ENCODE measurements around the gene EIF4G2.
A peak's percentile ranks its signal among the peaks of the same experiment; 100 is the strongest.

The EIF4G2 gene

DNA sequence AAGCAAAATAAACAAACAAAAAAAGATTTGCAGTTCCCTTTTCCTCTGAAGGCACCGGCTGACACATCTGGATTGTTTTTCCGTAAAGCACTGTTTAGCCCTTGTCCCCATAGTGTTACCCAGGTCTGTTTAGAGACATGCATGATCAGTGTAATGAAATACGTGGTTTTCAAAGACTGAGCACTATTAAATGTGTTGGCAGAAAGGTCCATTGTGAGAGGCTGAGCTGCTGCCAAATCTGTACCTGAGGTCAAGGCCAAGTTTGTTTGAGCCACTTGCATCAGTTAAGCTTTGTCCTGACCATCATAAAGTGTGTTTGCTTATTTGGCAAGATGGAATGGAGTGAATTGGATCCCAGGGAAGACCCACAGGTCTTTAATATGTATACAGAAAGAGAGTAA lies 31.3 kb downstream of the EIF4G2 start:
- Histone ChIP-seq H3K4me1 (peaks cover 16% of the 10 kb centered on the region), H3K9me3 (no peaks in the 10 kb centered on the region), H3K36me3 (peaks cover 8% of the 10 kb centered on the region), H3K4me3 (ENCODE audit: low read depth, low read length) (no peak overlapping the region), H3K27me3 (no peaks in the 10 kb centered on the region)
- TF ChIP-seq, protein P1, sequence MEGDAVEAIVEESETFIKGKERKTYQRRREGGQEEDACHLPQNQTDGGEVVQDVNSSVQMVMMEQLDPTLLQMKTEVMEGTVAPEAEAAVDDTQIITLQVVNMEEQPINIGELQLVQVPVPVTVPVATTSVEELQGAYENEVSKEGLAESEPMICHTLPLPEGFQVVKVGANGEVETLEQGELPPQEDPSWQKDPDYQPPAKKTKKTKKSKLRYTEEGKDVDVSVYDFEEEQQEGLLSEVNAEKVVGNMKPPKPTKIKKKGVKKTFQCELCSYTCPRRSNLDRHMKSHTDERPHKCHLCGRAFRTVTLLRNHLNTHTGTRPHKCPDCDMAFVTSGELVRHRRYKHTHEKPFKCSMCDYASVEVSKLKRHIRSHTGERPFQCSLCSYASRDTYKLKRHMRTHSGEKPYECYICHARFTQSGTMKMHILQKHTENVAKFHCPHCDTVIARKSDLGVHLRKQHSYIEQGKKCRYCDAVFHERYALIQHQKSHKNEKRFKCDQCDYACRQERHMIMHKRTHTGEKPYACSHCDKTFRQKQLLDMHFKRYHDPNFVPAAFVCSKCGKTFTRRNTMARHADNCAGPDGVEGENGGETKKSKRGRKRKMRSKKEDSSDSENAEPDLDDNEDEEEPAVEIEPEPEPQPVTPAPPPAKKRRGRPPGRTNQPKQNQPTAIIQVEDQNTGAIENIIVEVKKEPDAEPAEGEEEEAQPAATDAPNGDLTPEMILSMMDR (IDR thresholded peaks at IDR 0.05; ENCODE audit: low read depth, low read length) = no peak
- DNase-seq = no peak

DNA sequence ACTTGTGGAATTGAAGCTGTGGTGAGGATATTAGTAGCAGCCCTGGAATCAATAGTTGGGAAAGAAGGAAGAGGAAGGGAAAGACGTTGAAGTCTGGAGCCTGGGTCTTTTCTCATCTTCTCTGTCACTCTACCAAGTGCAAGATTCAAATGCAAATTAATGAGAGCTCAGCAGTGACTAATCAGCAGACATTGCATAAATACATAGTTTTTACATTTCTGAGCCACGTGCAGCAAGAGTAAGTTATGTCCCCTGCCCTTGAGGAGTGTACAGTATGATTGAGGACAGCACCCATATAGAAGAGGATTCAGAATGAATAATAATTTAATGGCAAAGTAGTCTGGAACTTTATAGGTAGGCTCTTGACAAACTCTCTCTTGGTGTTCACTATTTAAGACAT lies 33.9 kb downstream of the EIF4G2 start:
- DNase-seq = no peak
- H3K36me3 ChIP-seq = peaks cover 11% of the 10 kb centered on the region
- H3K4me3 ChIP-seq (ENCODE audit: low read depth, low read length) = no peak overlapping the region
- H3K4me1 ChIP-seq = peaks cover 21% of the 10 kb centered on the region
- H3K27me3 ChIP-seq = no peaks in the 10 kb centered on the region
- no peaks in the 10 kb centered on the region for H3K9me3 ChIP-seq
- TF ChIP-seq, protein P1 (IDR thresholded peaks at IDR 0.05; ENCODE audit: low read depth, low read length) = no peak

DNA sequence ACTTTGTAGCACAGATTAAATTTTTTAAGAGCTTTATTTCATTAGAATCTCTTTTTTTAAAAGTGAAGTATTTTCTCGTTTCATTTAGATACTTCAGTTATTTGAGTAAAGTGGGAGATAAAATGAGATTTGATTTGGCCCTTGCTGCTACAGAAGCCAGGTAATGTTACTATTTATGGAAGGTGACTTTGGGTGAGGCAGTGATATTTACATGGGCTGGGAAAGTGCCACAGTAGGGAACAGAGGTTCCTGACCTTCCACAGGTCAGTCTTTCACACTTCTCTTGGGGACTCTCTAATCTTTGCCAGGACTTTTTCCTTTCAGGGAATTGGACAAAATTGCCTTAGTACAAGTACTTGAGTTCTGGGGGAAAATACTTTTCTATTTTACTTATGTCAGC lies 37.3 kb downstream of the EIF4G2 start:
- Histone ChIP-seq H3K27me3 (no peaks in the 10 kb centered on the region), H3K4me3 (ENCODE audit: low read depth, low read length) (no peak overlapping the region), H3K9me3 (no peaks in the 10 kb centered on the region), H3K36me3 (peaks cover 20% of the 10 kb centered on the region), H3K4me1 (peaks cover 5% of the 10 kb centered on the region)
- no peak for DNase-seq
- TF ChIP-seq, protein P1 (IDR thresholded peaks at IDR 0.05; ENCODE audit: low read depth, low read length) = no peak

DNA sequence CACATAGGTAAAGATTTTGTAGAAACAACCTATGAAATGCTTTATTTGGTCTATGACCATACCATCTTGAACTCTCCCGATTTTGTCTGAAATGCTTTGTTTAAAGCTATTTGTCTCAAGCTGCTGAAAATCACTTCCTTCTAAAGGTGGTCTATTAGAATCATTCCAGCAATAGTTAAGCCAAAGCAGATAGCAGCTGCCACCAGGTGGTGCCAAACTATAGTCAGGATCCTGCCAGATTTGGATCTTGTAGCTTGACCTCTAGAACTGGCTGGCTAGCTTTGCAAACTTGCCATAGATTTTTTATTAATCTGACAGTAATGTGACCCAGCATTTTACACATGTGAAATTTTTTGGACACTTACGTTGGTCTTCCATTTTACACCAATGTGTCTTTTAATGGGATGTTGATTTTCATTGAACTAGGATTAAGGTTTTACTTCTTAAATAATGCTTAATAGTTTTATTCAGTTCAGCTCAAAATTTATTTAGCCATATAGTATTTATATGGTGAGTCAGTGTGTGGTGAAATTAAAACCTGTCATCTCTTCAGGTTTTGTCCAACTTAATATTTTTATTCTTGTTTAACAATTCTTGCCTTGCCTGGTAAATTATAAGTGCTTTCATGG lies 38.0 kb downstream of the EIF4G2 start:
- Histone ChIP-seq H3K4me3 (ENCODE audit: low read depth, low read length) (no peak overlapping the region), H3K36me3 (peaks cover 16% of the 10 kb centered on the region), H3K4me1 (peaks cover 5% of the 10 kb centered on the region), H3K27me3 (no peaks in the 10 kb centered on the region), H3K9me3 (no peaks in the 10 kb centered on the region)
- TF ChIP-seq, protein P1 (IDR thresholded peaks at IDR 0.05; ENCODE audit: low read depth, low read length) = peak; percentile 80
- peak; percentile 65 for DNase-seq

DNA sequence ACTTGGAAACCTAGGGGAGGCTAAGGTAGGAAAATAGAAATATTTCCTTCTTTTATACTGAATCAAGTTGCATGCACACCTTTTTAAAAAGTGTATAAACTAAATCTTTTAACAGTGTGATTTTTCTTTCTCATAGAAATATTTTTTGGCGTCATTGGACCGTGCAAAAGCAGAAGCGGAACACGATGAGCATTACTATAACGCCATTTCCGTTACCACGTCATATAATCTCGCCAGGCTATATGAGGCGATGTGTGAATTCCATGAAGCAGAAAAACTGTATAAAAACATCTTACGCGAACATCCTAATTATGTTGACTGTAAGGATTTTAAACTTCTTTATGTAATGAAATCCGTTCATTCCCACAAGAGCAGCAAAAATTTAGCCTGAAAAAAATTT lies 44.3 kb downstream of the EIF4G2 start:
- H3K4me3 ChIP-seq (ENCODE audit: low read depth, low read length) = no peak overlapping the region
- TF ChIP-seq, protein P1 (IDR thresholded peaks at IDR 0.05; ENCODE audit: low read depth, low read length) = no peak
- no peak for DNase-seq
- peaks cover 9% of the 10 kb centered on the region for H3K36me3 ChIP-seq
- H3K4me1 ChIP-seq = no peaks in the 10 kb centered on the region; the same call in 1 of the 2 replicates
- H3K9me3 ChIP-seq = no peaks in the 10 kb centered on the region
- no peaks in the 10 kb centered on the region for H3K27me3 ChIP-seq

DNA sequence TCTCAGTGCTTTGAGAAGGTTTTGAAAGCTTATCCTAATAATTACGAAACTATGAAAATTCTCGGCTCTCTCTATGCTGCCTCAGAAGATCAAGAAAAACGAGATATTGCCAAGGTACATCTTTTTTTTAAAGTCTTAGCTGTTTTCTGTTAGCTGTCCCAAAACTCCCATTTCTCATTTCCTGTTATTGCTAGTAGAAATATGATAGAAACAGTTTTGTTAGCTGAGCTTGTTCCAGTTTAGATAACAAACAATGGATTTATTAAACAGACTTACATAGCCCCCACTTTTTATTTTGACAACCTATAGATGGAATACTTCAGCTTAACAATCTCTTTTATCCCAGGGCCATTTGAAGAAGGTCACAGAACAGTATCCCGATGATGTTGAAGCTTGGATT lies 45.0 kb downstream of the EIF4G2 start:
- H3K4me3 ChIP-seq (ENCODE audit: low read depth, low read length) = no peak overlapping the region
- TF ChIP-seq, protein P1 (IDR thresholded peaks at IDR 0.05; ENCODE audit: low read depth, low read length) = no peak
- H3K9me3 ChIP-seq = no peaks in the 10 kb centered on the region
- DNase-seq = no peak
- H3K27me3 ChIP-seq = no peaks in the 10 kb centered on the region
- H3K4me1 ChIP-seq = no peaks in the 10 kb centered on the region; the same call in 1 of the 2 replicates
- peaks cover 4% of the 10 kb centered on the region for H3K36me3 ChIP-seq

Data from BE2C (cell line).